WTC11 (cell line): Measurements from ENCODE around the gene GARNL3.

ENCODE experiments used
- ATF6 ChIP-seq: sonication (generic); formaldehyde crosslinking; IDR thresholded peaks from 2 replicates; pipeline ENCODE4 v1.8.1; 2023; ENCODE audit warnings: mild to moderate bottlenecking, missing genetic modification reagents
- CBFB ChIP-seq: sonication (generic); formaldehyde crosslinking; IDR thresholded peaks from 2 replicates; pipeline ENCODE4 v1.8.1; 2022; ENCODE audit warnings: mild to moderate bottlenecking, low read depth, missing genetic modification reagents
- CREB1 ChIP-seq: sonication (generic); formaldehyde crosslinking; IDR thresholded peaks from 2 replicates; pipeline ENCODE4 v1.8.0; 2023; ENCODE audit warnings: mild to moderate bottlenecking, missing genetic modification reagents
- CREM ChIP-seq: sonication (generic); formaldehyde crosslinking; IDR thresholded peaks from 2 replicates; pipeline ENCODE4 v1.8.1; 2022; ENCODE audit warnings: mild to moderate bottlenecking, missing genetic modification reagents, moderate library complexity
- CTCF ChIP-seq: fragments of 200-600 bp; IDR thresholded peaks from 2 replicates; pipeline ENCODE4 v1.8.0; 2022; ENCODE audit warnings: antibody characterized with exemption
- E2F1 ChIP-seq: sonication (generic); formaldehyde crosslinking; IDR thresholded peaks from 2 replicates; pipeline ENCODE4 v1.8.0; 2022; ENCODE audit warnings: mild to moderate bottlenecking, missing genetic modification reagents
- HMGA2 ChIP-seq: fragments of 250-450 bp; sonication (Bioruptor Pico); IDR thresholded peaks from 2 replicates; pipeline ENCODE4 v1.4.0; 2021; ENCODE audit warnings: mild to moderate bottlenecking, moderate library complexity
- NFATC4 ChIP-seq: fragments of 250-450 bp; sonication (Bioruptor Pico); IDR thresholded peaks from 2 replicates; pipeline ENCODE4 v1.9.0; 2021; ENCODE audit warnings: mild to moderate bottlenecking
- STAT6 ChIP-seq: sonication (generic); formaldehyde crosslinking; conservative IDR thresholded peaks from 2 replicates; pipeline ENCODE4 v1.8.1; 2023; ENCODE audit warnings: mild to moderate bottlenecking, low read depth, missing genetic modification reagents, moderate library complexity
- ZSCAN18 ChIP-seq: fragments of 250-450 bp; sonication (Bioruptor Pico); IDR thresholded peaks from 2 replicates; pipeline ENCODE4 v2.1.2; 2022; ENCODE audit warnings: mild to moderate bottlenecking, moderate library complexity
- TF ChIP-seq, protein P1 (sequence below): sonication (generic); formaldehyde crosslinking; conservative IDR thresholded peaks from 2 replicates; pipeline ENCODE4 v1.8.1; 2022; ENCODE audit warnings: mild to moderate bottlenecking, missing genetic modification reagents
- TF ChIP-seq, protein P2 (sequence below): sonication (generic); formaldehyde crosslinking; IDR thresholded peaks from 2 replicates; pipeline ENCODE4 v1.8.1; 2023; ENCODE audit warnings: mild to moderate bottlenecking, missing genetic modification reagents, moderate library complexity

DNA sequence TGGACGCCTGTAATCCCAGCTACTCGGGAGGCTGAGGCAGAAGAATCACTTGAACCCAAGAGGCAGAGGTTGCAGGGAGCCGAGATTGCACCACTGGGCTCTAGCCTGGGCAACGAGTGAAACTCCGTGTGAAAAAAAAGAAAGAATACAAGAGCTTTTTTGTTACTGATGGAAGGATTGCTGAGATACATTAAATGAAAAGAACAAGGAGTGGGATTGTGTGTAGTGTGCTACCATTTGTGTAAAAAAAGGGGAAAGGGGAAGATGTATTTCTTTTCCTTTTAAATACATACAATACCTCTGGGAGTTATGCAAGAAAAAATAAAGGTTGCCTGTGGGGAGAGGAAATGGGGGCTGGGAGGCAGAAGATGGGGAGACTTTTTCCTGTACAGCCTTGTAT, 14.7 kb upstream of the GARNL3 start:
- TF ChIP-seq CREM (no peak), ZSCAN18 (CRISPR knock-in tag) (no peak), CBFB (CRISPR knock-in tag) (no peak), CTCF (no peak), NFATC4 (no peak), ATF6 (CRISPR knock-in tag) (no peak), HMGA2 (CRISPR knock-in tag) (no peak), E2F1 (CRISPR knock-in tag) (no peak), STAT6 (CRISPR knock-in tag) (no peak), CREB1 (CRISPR knock-in tag) (no peak)
- TF ChIP-seq, protein P1, sequence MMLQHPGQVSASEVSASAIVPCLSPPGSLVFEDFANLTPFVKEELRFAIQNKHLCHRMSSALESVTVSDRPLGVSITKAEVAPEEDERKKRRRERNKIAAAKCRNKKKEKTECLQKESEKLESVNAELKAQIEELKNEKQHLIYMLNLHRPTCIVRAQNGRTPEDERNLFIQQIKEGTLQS (CRISPR knock-in tag), result no peak
- TF ChIP-seq, protein P2, sequence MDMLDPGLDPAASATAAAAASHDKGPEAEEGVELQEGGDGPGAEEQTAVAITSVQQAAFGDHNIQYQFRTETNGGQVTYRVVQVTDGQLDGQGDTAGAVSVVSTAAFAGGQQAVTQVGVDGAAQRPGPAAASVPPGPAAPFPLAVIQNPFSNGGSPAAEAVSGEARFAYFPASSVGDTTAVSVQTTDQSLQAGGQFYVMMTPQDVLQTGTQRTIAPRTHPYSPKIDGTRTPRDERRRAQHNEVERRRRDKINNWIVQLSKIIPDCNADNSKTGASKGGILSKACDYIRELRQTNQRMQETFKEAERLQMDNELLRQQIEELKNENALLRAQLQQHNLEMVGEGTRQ (CRISPR knock-in tag), result no peak
